GM12891 (cell line): ENCODE data around the gene AHCYL1.

ENCODE experiments used
- PAX5 ChIP-seq: IDR thresholded peaks from 2 replicates; pipeline ENCODE4 v1.6.1; 2011; ENCODE audit warnings: low read length, moderate library complexity, mild to moderate bottlenecking; ENCODE audit not compliant: insufficient read depth, severe bottlenecking
- POLR2A ChIP-seq: IDR thresholded peaks from 2 replicates; pipeline ENCODE4 v1.6.1; 2011; ENCODE audit warnings: low read depth, low read length, control low read depth
- POLR2AphosphoS5 ChIP-seq: IDR thresholded peaks from 2 replicates; pipeline ENCODE4 v1.6.1; 2011; ENCODE audit warnings: low read depth, low read length, control low read depth
- POU2F2 ChIP-seq: IDR thresholded peaks from 2 replicates; pipeline ENCODE4 v1.6.1; 2011; ENCODE audit warnings: low read depth, mild to moderate bottlenecking, control low read depth, low read length, moderate library complexity
- TAF1 ChIP-seq: IDR thresholded peaks from 2 replicates; pipeline ENCODE4 v1.6.1; 2011; ENCODE audit warnings: low read depth, low read length, control low read depth

- TF ChIP-seq POLR2A: no peak
- no peak for TF ChIP-seq TAF1
- no peak for TF ChIP-seq PAX5
- TF ChIP-seq POU2F2: no peak
- TF ChIP-seq POLR2AphosphoS5: no peak
These were observed 62.9 kb downstream of the AHCYL1 start for GRCh38 chr1:110047463-110047862.
